SK-N-SH (cell line): ENCODE results near the gene SEMA3B. TPM values are rescaled to one million over a fixed set of nuclear protein-coding genes. Genes with fewer than 3 reads are reported as not detected.
A peak's percentile ranks its signal among the peaks of the same experiment; 100 is the strongest.

ENCODE experiments used
- CTCF ChIA-PET: fragments of 300-600, 350-600 bp; formaldehyde crosslinking; extraction: SDS; loops from one replicate; lab custom pipeline; 2021; lab: Yijun Ruan, JAX
- POLR2A ChIA-PET: fragments of 350-600 bp; sonication (Branson Sonifier 250); formaldehyde crosslinking; extraction: SDS; loops from one replicate; lab custom pipeline; 2020; ENCODE audit warnings: antibody characterized with exemption, inconsistent platforms; lab: Yijun Ruan, JAX
- DNase-seq: peaks from one replicate; pipeline ENCODE4 v3.0.0; 2012
- H2AFZ ChIP-seq: fragments of 200-600 bp; sonication (generic); 2 replicates; pipeline ENCODE4 v1.8.1; 2016; ENCODE audit warnings: antibody characterized with exemption, mild to moderate bottlenecking, low read depth
- H3F3A ChIP-seq: fragments of 200-600 bp; sonication (generic); replicated peaks from 2 replicates; pipeline ENCODE3; 2016; ENCODE audit warnings: antibody characterized with exemption, mild to moderate bottlenecking; ENCODE audit not compliant: insufficient read depth
- H3K27ac ChIP-seq, 2 experiments: fragments of 200-500 bp in 1 of 2; fragments of 200-600 bp in 1 of 2; sonication (Bioruptor generic) in 1 of 2; sonication (generic), shearing (Covaris generic) in 1 of 2; 2 replicates each; pipeline versions ENCODE4 v1.5.1 to v1.6.1; 2014 to 2016; ENCODE audit warnings: low read depth in 2 of 2, inconsistent platforms in 1 of 2, low read length in 1 of 2, mild to moderate bottlenecking in 1 of 2, mixed read lengths in 1 of 2
- H3K27me3 ChIP-seq: fragments of 200-600 bp; sonication (generic), shearing (Covaris generic); 2 replicates; pipeline ENCODE4 v1.6.1; 2016; ENCODE audit warnings: mixed run types; ENCODE audit not compliant: insufficient read depth
- H3K36me3 ChIP-seq, 2 experiments: fragments of 200-500 bp in 1 of 2; fragments of 200-600 bp in 1 of 2; sonication (Bioruptor generic) in 1 of 2; sonication (generic) in 1 of 2; replicated peaks in 1 of 2; 2 replicates each; pipeline versions ENCODE3 to v1.5.1; 2014 to 2016; ENCODE audit warnings: low read length in 1 of 2, mild to moderate bottlenecking in 1 of 2; ENCODE audit not compliant: insufficient read depth in 2 of 2, control insufficient read depth in 1 of 2
- H3K4me1 ChIP-seq, 2 experiments: fragments of 200-500 bp in 1 of 2; fragments of 200-600 bp in 1 of 2; sonication (Bioruptor generic) in 1 of 2; sonication (generic), shearing (Covaris generic) in 1 of 2; 2 replicates each; pipeline versions ENCODE4 v1.5.1 to v1.6.1; 2014 to 2016; ENCODE audit warnings: low read depth in 1 of 2, low read length in 1 of 2, mixed run types in 1 of 2; ENCODE audit not compliant: insufficient read depth in 2 of 2, control insufficient read depth in 1 of 2
- H3K4me2 ChIP-seq: fragments of 200-600 bp; sonication (generic), shearing (Covaris generic); 2 replicates; pipeline ENCODE4 v1.6.1; 2017; ENCODE audit warnings: mixed run types
- H3K4me3 ChIP-seq, 2 experiments: fragments of 200-500 bp in 1 of 2; fragments of 200-600 bp in 1 of 2; sonication (Bioruptor generic) in 1 of 2; sonication (generic), shearing (Covaris generic) in 1 of 2; 2 replicates each; pipeline versions ENCODE4 v1.5.1 to v1.8.1; 2014 to 2016; ENCODE audit warnings: low read depth in 2 of 2, inconsistent platforms in 1 of 2, low read length in 1 of 2, mild to moderate bottlenecking in 1 of 2, mixed read lengths in 1 of 2, moderate library complexity in 1 of 2
- H3K79me2 ChIP-seq: fragments of 200-600 bp; sonication (generic); 2 replicates; pipeline ENCODE4 v1.8.1; 2017; ENCODE audit warnings: mild to moderate bottlenecking; ENCODE audit not compliant: insufficient read depth
- H3K9ac ChIP-seq: fragments of 200-600 bp; sonication (generic); 2 replicates; pipeline ENCODE4 v1.6.1; 2017; ENCODE audit warnings: mixed run types
- H3K9me2 ChIP-seq: fragments of 200-600 bp; sonication (generic); 2 replicates; pipeline ENCODE4 v1.6.1; 2017; ENCODE audit warnings: mixed run types
- H3K9me3 ChIP-seq: fragments of 200-600 bp; sonication (generic); 2 replicates; pipeline ENCODE4 v1.6.1; 2017; ENCODE audit warnings: mixed run types, mild to moderate bottlenecking, moderate library complexity
- H4K20me1 ChIP-seq: fragments of 200-600 bp; sonication (generic); 2 replicates; pipeline ENCODE4 v1.6.1; 2017; ENCODE audit warnings: mild to moderate bottlenecking, mixed run types; ENCODE audit not compliant: insufficient read depth
- ELF1 ChIP-seq: IDR thresholded peaks from 2 replicates; pipeline ENCODE4 v1.4.0; 2012
- FOXM1 ChIP-seq: IDR thresholded peaks from 2 replicates; pipeline ENCODE4 v1.4.0; 2012; ENCODE audit warnings: low read depth, mild to moderate bottlenecking
- GABPA ChIP-seq: IDR thresholded peaks from 2 replicates; pipeline ENCODE4 v1.4.0; 2012; ENCODE audit warnings: low read depth, mild to moderate bottlenecking
- GATA2 ChIP-seq: sonication (generic); formaldehyde crosslinking; IDR thresholded peaks from 2 replicates; pipeline ENCODE4 v1.5.0; 2020; ENCODE audit warnings: mild to moderate bottlenecking, missing genetic modification reagents
- IRF3 ChIP-seq: fragments of 150-350 bp; IDR thresholded peaks from 2 replicates; pipeline ENCODE4 v1.6.1; 2016; ENCODE audit warnings: mild to moderate bottlenecking, low read depth, low read length
- MAX ChIP-seq: IDR thresholded peaks from 2 replicates; pipeline ENCODE4 v1.4.0; 2012; ENCODE audit warnings: low read depth
- MEF2A ChIP-seq: IDR thresholded peaks from 2 replicates; pipeline ENCODE4 v1.4.0; 2012; ENCODE audit warnings: low read depth, borderline replicate concordance
- NFIC ChIP-seq: IDR thresholded peaks from 2 replicates; pipeline ENCODE4 v1.4.0; 2012; ENCODE audit warnings: borderline replicate concordance
- NRF1 ChIP-seq: IDR thresholded peaks from 2 replicates; pipeline ENCODE4 v1.6.1; 2012; ENCODE audit warnings: low read depth, mild to moderate bottlenecking, low read length
- POLR2AphosphoS5 ChIP-seq: IDR thresholded peaks from 2 replicates; pipeline ENCODE4 v1.6.1; 2012; ENCODE audit warnings: low read depth, low read length
- RCOR1 ChIP-seq: fragments of 150-350 bp; IDR thresholded peaks from 2 replicates; pipeline ENCODE4 v1.6.1; 2017; ENCODE audit warnings: antibody characterized with exemption, low read length
- REST ChIP-seq: IDR thresholded peaks from 2 replicates; pipeline ENCODE4 v1.6.1; 2012; ENCODE audit warnings: mild to moderate bottlenecking, low read depth, low read length, moderate library complexity
- SIN3A ChIP-seq: IDR thresholded peaks from 2 replicates; pipeline ENCODE4 v1.6.1; 2012; ENCODE audit warnings: low read depth, mild to moderate bottlenecking, low read length, moderate library complexity, borderline replicate concordance
- SMC3 ChIP-seq: IDR thresholded peaks from 2 replicates; pipeline ENCODE4 v1.6.1; 2012; ENCODE audit warnings: low read depth, low read length, improper control_type of control experiment
- TCF12 ChIP-seq: IDR thresholded peaks from 2 replicates; pipeline ENCODE4 v1.4.0; 2012
- USF2 ChIP-seq: fragments of 150-350 bp; IDR thresholded peaks from 2 replicates; pipeline ENCODE4 v1.6.1; 2017; ENCODE audit warnings: antibody characterized with exemption, low read length, low read depth, borderline replicate concordance
- WGBS: methylation state at CpG from one replicate; pipeline ENCODE4 v1.1.6; 2017; ENCODE audit warnings: low lambda C conversion rate; 5-methylcytosine and 5-hydroxymethylcytosine counted together
- polyA plus RNA-seq, 3 experiments: library from polyadenylated mRNA; depleted of rRNA; stranded (reverse); fragments of >200 nt; gene quantifications; 2 replicates each; pipeline ENCODE4 v1.2.3, GENCODE V29; 2012

SEMA3B gene
- polyA plus RNA-seq, 1 of the 3 experiments (the other 2 are of a cell fraction): 14.9 TPM

- H3K4me3 ChIP-seq: peak overlapping the region; percentile 40 to 53; a peak in 3 of 4 replicates
- CTCF ChIA-PET: interaction anchor here (0.6 to 6.6 kb wide), 10 partner anchors 7 to 78 kb away, joined by 3 to 49 read pairs (median 6); partner anchors contain the start of gene GNAT1
Measured at GRCh38 chr3:50267280-50267913, 1.6 kb upstream of the SEMA3B start.

GRCh38 chr3:50268276-50268675, 671 bp upstream of the SEMA3B start:
- peaks cover 27 to 34% of the 10 kb centered on the region in 2 experiments; a peak in 3 of 4 replicates for H3K4me1 ChIP-seq
- TF ChIP-seq FOXM1 (no peak), IRF3 (no peak), NRF1 (no peak), SMC3 (no peak), SIN3A (no peak), TCF12 (no peak), USF2 (no peak), ELF1 (no peak), NFIC (no peak), MEF2A (no peak), GATA2 (CRISPR knock-in tag) (no peak), RCOR1 (no peak), GABPA (no peak), POLR2AphosphoS5 (no peak)

More at GRCh38 chr3:50267280-50267913, 1.6 kb upstream of the SEMA3B start:
- Histone ChIP-seq H3K27me3 (no peaks in the 10 kb centered on the region), H3K9ac (peak overlapping the region; percentile 49), H3K9me3 (no peaks in the 10 kb centered on the region), H3K36me3 (no peaks in the 10 kb centered on the region), H4K20me1 (no peaks in the 10 kb centered on the region), H3K79me2 (no peaks in the 10 kb centered on the region), H3K4me1 (peaks cover 27 to 31% of the 10 kb centered on the region in 2 experiments; a peak in 3 of 4 replicates), H3K4me2 (peak overlapping the region; percentile 56), H2AFZ (no peak overlapping the region), H3F3A (peaks cover 28% of the 10 kb centered on the region), H3K27ac (no peak overlapping the region), H3K9me2 (no peaks in the 10 kb centered on the region)
- DNase-seq: no peak
- 35% methylated on average over 9 of the region's 22 CpGs for WGBS
- POLR2A ChIA-PET: interaction anchor here (0.8 kb wide), 1 partner anchor 29 kb away, joined by 3 read pairs; no protein-coding TSS in a partner anchor
- TF ChIP-seq POLR2AphosphoS5: peak; percentile 26; the same call in 1 of the 2 replicates
- TF ChIP-seq MAX: 0 out of 2 replicates have a peak, but pooled peaks have one; percentile 33
- no peak for TF ChIP-seq FOXM1
- TF ChIP-seq NFIC: no peak
- 0 out of 2 replicates have a peak, but pooled peaks have one; percentile 10 for TF ChIP-seq TCF12
- no peak for TF ChIP-seq REST

More at GRCh38 chr3:50268276-50268675, 671 bp upstream of the SEMA3B start:
- no peaks in the 10 kb centered on the region for H3K9me2 ChIP-seq
- no peaks in the 10 kb centered on the region for H3K9me3 ChIP-seq
- no peak for DNase-seq
- no peaks in the 10 kb centered on the region for H4K20me1 ChIP-seq
- H3K4me3 ChIP-seq: no peak overlapping the region
- ChIA-PET CTCF (interaction anchor here (0.6 to 6.6 kb wide), 5 partner anchors 8 to 77 kb away, joined by 3 to 49 read pairs (median 9); partner anchors contain the start of gene GNAT1), POLR2A (no interaction called here)
- no peaks in the 10 kb centered on the region for H3K79me2 ChIP-seq
- H3K9ac ChIP-seq: no peak overlapping the region
- H3F3A ChIP-seq: peaks cover 28% of the 10 kb centered on the region
- no peaks in the 10 kb centered on the region for H3K36me3 ChIP-seq
- no peak overlapping the region for H2AFZ ChIP-seq
- WGBS: 59% methylated on average over 3 of the region's 3 CpGs
- no peak overlapping the region for H3K27ac ChIP-seq
- no peaks in the 10 kb centered on the region for H3K27me3 ChIP-seq
- no peak overlapping the region for H3K4me2 ChIP-seq
